ENCODE results near the gene PAX9. TPM values are rescaled to one million over a fixed set of nuclear protein-coding genes. Genes with fewer than 3 reads are reported as not detected.

The PAX9 gene
- total and polyA plus RNA-seq, 2 of the 13 experiments (the other 11 are each of a cell fraction or from before 2014, with no cell fraction given), result 0.03 TPM; not detected in 1

- TF ChIP-seq, protein P1, sequence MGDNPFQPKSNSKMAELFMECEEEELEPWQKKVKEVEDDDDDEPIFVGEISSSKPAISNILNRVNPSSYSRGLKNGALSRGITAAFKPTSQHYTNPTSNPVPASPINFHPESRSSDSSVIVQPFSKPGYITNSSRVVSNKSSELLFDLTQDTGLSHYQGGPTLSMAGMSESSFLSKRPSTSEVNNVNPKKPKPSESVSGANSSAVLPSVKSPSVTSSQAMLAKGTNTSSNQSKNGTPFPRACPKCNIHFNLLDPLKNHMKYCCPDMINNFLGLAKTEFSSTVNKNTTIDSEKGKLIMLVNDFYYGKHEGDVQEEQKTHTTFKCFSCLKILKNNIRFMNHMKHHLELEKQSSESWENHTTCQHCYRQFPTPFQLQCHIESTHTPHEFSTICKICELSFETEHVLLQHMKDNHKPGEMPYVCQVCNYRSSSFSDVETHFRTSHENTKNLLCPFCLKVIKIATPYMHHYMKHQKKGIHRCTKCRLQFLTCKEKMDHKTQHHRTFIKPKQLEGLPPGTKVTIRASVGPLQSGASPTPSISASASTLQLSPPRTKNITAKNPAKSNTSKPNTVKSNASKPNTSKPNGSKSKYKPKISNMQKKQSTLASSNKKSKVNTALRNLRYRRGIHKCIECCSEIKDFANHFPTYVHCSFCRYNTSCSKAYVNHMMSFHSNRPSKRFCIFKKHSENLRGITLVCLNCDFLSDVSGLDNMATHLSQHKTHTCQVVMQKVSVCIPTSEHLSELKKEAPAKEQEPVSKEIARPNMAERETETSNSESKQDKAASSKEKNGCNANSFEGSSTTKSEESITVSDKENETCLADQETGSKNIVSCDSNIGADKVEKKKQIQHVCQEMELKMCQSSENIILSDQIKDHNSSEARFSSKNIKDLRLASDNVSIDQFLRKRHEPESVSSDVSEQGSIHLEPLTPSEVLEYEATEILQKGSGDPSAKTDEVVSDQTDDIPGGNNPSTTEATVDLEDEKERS (CRISPR knock-in tag; IDR thresholded peaks at IDR 0.05), result 0 out of 2 replicates have a peak, but pooled peaks have one; percentile 48
- TF ChIP-seq ZNF512 (CRISPR knock-in tag; IDR thresholded peaks at IDR 0.05) (no peak), ZEB1 (IDR thresholded peaks at IDR 0.05; ENCODE audit: insufficient replicate concordance, low read depth) (no peak), RBFOX2 (IDR thresholded peaks at IDR 0.05; ENCODE audit: low read depth, low read length) (no peak), PAWR (CRISPR knock-in tag; IDR thresholded peaks at IDR 0.05; ENCODE audit: borderline replicate concordance) (no peak), ZNF121 (CRISPR knock-in tag; IDR thresholded peaks at IDR 0.05) (no peak), SALL1 (CRISPR knock-in tag; IDR thresholded peaks at IDR 0.05) (peak; percentile 37; the same call in 1 of the 2 replicates), ARID5B (CRISPR knock-in tag; IDR thresholded peaks at IDR 0.05) (peak; percentile 41; the same call in 1 of the 2 replicates), NFIC (IDR thresholded peaks at IDR 0.05; ENCODE audit: low read length) (no peak)
- TF ChIP-seq, protein P2, sequence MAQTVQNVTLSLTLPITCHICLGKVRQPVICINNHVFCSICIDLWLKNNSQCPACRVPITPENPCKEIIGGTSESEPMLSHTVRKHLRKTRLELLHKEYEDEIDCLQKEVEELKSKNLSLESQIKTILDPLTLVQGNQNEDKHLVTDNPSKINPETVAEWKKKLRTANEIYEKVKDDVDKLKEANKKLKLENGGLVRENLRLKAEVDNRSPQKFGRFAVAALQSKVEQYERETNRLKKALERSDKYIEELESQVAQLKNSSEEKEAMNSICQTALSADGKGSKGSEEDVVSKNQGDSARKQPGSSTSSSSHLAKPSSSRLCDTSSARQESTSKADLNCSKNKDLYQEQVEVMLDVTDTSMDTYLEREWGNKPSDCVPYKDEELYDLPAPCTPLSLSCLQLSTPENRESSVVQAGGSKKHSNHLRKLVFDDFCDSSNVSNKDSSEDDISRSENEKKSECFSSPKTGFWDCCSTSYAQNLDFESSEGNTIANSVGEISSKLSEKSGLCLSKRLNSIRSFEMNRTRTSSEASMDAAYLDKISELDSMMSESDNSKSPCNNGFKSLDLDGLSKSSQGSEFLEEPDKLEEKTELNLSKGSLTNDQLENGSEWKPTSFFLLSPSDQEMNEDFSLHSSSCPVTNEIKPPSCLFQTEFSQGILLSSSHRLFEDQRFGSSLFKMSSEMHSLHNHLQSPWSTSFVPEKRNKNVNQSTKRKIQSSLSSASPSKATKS (CRISPR knock-in tag; IDR thresholded peaks at IDR 0.05), result no peak
- TF ChIP-seq, protein P3, sequence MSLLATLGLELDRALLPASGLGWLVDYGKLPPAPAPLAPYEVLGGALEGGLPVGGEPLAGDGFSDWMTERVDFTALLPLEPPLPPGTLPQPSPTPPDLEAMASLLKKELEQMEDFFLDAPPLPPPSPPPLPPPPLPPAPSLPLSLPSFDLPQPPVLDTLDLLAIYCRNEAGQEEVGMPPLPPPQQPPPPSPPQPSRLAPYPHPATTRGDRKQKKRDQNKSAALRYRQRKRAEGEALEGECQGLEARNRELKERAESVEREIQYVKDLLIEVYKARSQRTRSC (CRISPR knock-in tag; IDR thresholded peaks at IDR 0.05; ENCODE audit: low read depth), result no peak
- TF ChIP-seq, protein P4, sequence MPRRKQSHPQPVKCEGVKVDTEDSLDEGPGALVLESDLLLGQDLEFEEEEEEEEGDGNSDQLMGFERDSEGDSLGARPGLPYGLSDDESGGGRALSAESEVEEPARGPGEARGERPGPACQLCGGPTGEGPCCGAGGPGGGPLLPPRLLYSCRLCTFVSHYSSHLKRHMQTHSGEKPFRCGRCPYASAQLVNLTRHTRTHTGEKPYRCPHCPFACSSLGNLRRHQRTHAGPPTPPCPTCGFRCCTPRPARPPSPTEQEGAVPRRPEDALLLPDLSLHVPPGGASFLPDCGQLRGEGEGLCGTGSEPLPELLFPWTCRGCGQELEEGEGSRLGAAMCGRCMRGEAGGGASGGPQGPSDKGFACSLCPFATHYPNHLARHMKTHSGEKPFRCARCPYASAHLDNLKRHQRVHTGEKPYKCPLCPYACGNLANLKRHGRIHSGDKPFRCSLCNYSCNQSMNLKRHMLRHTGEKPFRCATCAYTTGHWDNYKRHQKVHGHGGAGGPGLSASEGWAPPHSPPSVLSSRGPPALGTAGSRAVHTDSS (CRISPR knock-in tag; conservative IDR thresholded peaks at IDR 0.05), result no peak
Measured at GRCh38 chr14:36647824-36648753, 13.6 kb upstream of the PAX9 start (continued).

Data from HepG2 (cell line).